MCF 10A (cell line): ENCODE data around the gene VSNL1. TPM values are rescaled to one million over a fixed set of nuclear protein-coding genes. Genes with fewer than 3 reads are reported as not detected.

Source experiments
- BruUV-seq: library from RNA; stranded (reverse); fragments of 400-500 nt; replicated peaks from 2 replicates; lab custom pipeline; 2021; lab: Mats Ljungman, UMichigan
- CTCF ChIA-PET: fragments of 300-600 bp; sonication (Branson Sonifier 250); formaldehyde crosslinking; extraction: SDS; loops from one replicate; lab custom pipeline; 2021; ENCODE audit warnings: antibody characterized with exemption, inconsistent platforms; lab: Yijun Ruan, JAX
- POLR2A ChIA-PET: fragments of 300-600, 350-650 bp; sonication (Branson Sonifier 250); formaldehyde crosslinking; extraction: SDS; loops from one replicate; lab custom pipeline; 2020; ENCODE audit warnings: antibody characterized with exemption, inconsistent platforms; lab: Yijun Ruan, JAX
- DNase-seq: peaks from one replicate; pipeline ENCODE4 v3.0.0-alpha.2; 2018; ENCODE audit not compliant: unreplicated experiment
- H3K27ac Mint-ChIP-seq: one replicate; pipeline ENCODE4 v1.8.0; 2022; ENCODE audit warnings: mild to moderate bottlenecking, low read depth, mixed read lengths; ENCODE audit not compliant: unreplicated experiment
- H3K27me3 Mint-ChIP-seq: one replicate; pipeline ENCODE4 v1.8.0; 2022; ENCODE audit warnings: mixed read lengths; ENCODE audit not compliant: insufficient read depth, unreplicated experiment
- H3K36me3 Mint-ChIP-seq: one replicate; pipeline ENCODE4 v1.8.0; 2022; ENCODE audit warnings: mild to moderate bottlenecking, moderate library complexity, mixed read lengths; ENCODE audit not compliant: insufficient read depth, unreplicated experiment
- H3K4me1 Mint-ChIP-seq: one replicate; pipeline ENCODE4 v1.8.0; 2022; ENCODE audit warnings: mixed read lengths; ENCODE audit not compliant: insufficient read depth, unreplicated experiment
- H3K4me3 Mint-ChIP-seq: one replicate; pipeline ENCODE4 v1.8.0; 2022; ENCODE audit warnings: mild to moderate bottlenecking, moderate library complexity, mixed read lengths; ENCODE audit not compliant: unreplicated experiment
- H3K9me3 Mint-ChIP-seq: one replicate; pipeline ENCODE4 v1.8.0; 2022; ENCODE audit warnings: mixed read lengths; ENCODE audit not compliant: unreplicated experiment
- CTCF ChIP-seq: fragments of 200-600 bp; IDR thresholded peaks from one replicate; pipeline ENCODE4 v1.8.0; 2022; ENCODE audit warnings: antibody characterized with exemption, mild to moderate bottlenecking; ENCODE audit not compliant: unreplicated experiment
- intact Hi-C: fragments of 100-400 bp; cut with micrococcal nuclease; formaldehyde crosslinking; loops from 2 replicates; pipeline ENCODE4 v1.14.1; 2022
- total RNA-seq: library from RNA; stranded (reverse); gene quantifications from 2 replicates; pipeline ENCODE4 v1.2.3, GENCODE V29; 2022

VSNL1 gene
- total RNA-seq, 1 experiment from 2014 or later, result 2.4 TPM

DNA sequence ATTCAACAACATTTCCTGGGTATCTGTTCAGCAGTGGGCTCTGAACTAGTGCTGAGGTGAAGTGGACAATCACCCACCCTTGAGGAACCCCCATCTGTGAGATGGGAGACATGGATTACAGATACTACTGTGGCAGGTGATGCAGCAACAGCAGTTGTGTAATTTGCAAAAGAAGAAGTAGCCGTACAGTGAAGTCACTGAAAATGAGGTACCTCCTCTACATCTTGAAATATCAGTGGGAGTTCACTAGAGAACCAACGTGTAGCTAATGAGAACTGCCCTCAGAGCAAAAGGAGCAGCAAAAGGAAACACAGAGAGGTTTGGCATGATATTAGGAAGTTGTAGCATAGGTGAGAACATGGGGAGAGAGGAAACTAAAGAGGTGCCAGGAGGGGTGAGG lies 41.3 kb downstream of the VSNL1 start:
- Mint-ChIP-seq H3K9me3 (peaks cover 7% of the 10 kb centered on the region), H3K4me3 (no peak overlapping the region), H3K4me1 (peaks cover 8% of the 10 kb centered on the region), H3K27me3 (no peaks in the 10 kb centered on the region), H3K27ac (no peak overlapping the region), H3K36me3 (no peaks in the 10 kb centered on the region)
- ChIA-PET CTCF (interaction anchor here (1.0 kb wide), 1 partner anchor 42 kb away, joined by 3 read pairs; the partner anchor contains the start of gene VSNL1), POLR2A (interaction anchor here (1.2 to 3.1 kb wide), 2 partner anchors 8 to 42 kb away, joined by 3 to 10 read pairs; no protein-coding TSS in a partner anchor)
- no peak for DNase-seq
- TF ChIP-seq CTCF, result no peak
- intact Hi-C loops, result no loop called here
- BruUV-seq, result no TSS peak

GRCh38 chr2:17583166-17583565 lies 42.7 kb downstream of the VSNL1 start:
- peaks cover 7% of the 10 kb centered on the region for H3K9me3 Mint-ChIP-seq
- H3K4me1 Mint-ChIP-seq, result peaks cover 16% of the 10 kb centered on the region
- no peaks in the 10 kb centered on the region for H3K27me3 Mint-ChIP-seq
- intact Hi-C loops, result no loop called here
- CTCF ChIA-PET, result interaction anchor here (0.6 kb wide), 1 partner anchor 17 kb away, joined by 3 read pairs; no protein-coding TSS in a partner anchor
- no peaks in the 10 kb centered on the region for H3K36me3 Mint-ChIP-seq
- DNase-seq, result peak; percentile 40
- POLR2A ChIA-PET, result interaction anchor here (1.3 kb wide), 1 partner anchor 25 kb away, joined by 3 read pairs; no protein-coding TSS in a partner anchor
- peak overlapping the region; percentile 39 for H3K27ac Mint-ChIP-seq
- no peak overlapping the region for H3K4me3 Mint-ChIP-seq
- no peak for TF ChIP-seq CTCF
- BruUV-seq, result no TSS peak

- ChIA-PET POLR2A (interaction anchor here (1.3 kb wide), 1 partner anchor 25 kb away, joined by 3 read pairs; no protein-coding TSS in a partner anchor), CTCF (interaction anchor here (0.6 kb wide), 1 partner anchor 17 kb away, joined by 3 read pairs; no protein-coding TSS in a partner anchor)
- Mint-ChIP-seq H3K27ac (peak overlapping the region; percentile 39), H3K27me3 (no peaks in the 10 kb centered on the region), H3K36me3 (no peaks in the 10 kb centered on the region), H3K4me3 (no peak overlapping the region), H3K9me3 (peaks cover 7% of the 10 kb centered on the region), H3K4me1 (peaks cover 19% of the 10 kb centered on the region)
- peak; percentile 63 for DNase-seq
- no TSS peak for BruUV-seq
- intact Hi-C loops, result no loop called here
- TF ChIP-seq CTCF, result no peak
Observed at GRCh38 chr2:17583646-17584045, 43.1 kb downstream of the VSNL1 start.

DNA sequence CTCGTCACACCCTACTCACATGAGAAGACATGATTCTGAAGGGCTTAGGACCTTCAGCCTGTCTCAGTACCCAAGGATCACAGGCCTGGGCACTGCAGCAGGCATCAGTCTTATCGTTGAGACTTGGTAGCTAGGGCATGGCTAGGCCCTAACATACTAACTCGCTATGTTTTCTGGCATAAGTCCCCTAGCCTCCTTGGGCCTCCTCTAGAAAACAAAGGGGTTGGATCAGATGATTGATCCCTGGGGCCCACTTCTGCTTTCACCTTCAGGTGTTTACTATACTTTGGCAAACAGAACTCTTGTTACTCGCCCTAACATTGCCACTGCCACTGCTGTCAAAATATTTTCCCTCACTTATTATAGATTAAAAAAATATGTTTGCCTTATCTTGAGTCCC lies 44.2 kb downstream of the VSNL1 start:
- Mint-ChIP-seq H3K27me3 (no peaks in the 10 kb centered on the region), H3K9me3 (peaks cover 7% of the 10 kb centered on the region), H3K4me1 (peaks cover 30% of the 10 kb centered on the region), H3K36me3 (no peaks in the 10 kb centered on the region), H3K27ac (no peak overlapping the region), H3K4me3 (no peak overlapping the region)
- no peak for TF ChIP-seq CTCF
- BruUV-seq, result no TSS peak
- CTCF ChIA-PET, result no interaction called here
- POLR2A ChIA-PET, result no interaction called here
- intact Hi-C loops, result no loop called here
- DNase-seq, result no peak
